HG03378 (cell line): Measurements from ENCODE around the gene SPDYE18.
"Not testable (repeated sequence)": the region's sequence is repeated elsewhere in the genome, so short reads cannot be mapped to it uniquely, and the experiment has no call there.

Experiments used
- ATAC-seq: cut with Tn5 transposase; IDR thresholded peaks from one replicate; pipeline ENCODE4 v1.9.1; 2021; ENCODE audit warnings: mild to moderate bottlenecking, moderate library complexity; ENCODE audit not compliant: unreplicated experiment

Gene SPDYE18

DNA sequence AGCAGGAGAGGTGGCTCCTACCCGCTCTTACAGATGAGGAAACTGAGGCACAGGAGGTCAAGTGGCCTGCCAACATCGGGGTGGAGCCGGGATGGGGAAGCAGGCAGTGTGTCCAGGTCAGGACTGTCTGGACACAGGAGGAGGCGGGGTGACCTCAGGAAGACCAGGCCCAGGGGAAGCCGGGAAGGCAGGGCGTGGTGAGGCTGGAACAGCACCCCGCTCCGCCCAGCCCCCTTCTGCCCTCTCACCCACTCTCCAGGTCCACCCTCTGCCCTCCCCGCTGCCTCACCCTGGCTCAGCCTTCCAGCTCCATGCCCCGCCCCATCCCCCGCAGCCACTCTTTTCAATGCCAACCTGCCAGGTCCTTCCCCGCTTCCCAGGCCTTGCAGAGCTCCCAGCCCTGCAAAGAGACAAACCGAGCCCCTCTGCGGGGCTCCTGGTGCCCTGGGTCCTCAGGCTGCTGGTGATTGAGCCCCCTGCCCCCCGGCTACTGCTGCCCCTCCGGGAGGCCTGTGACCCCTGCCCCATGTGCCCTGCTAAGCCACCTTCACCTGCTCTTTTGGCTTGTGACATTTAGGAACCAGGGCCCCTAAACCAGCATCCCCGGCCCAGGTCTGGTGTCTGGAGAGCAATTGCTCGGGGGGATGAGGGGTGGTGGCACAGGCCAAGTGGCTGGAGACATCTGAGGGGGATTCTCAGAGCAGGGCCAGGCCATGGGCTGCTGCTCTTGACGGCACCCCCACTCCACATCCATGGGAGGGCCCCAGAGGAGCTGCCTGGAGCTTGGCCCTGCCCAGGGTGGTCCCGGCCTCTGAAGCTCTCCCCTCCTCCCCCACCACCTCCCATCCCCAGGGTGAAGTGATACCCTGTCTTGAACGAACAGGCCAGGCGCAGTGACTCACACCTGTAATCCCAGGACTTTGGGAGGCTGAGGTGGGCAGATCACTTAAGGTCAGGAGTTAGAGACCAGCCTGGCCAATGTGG, 55.9 kb downstream of the SPDYE18 start:
- not testable (repeated sequence) for ATAC-seq

DNA sequence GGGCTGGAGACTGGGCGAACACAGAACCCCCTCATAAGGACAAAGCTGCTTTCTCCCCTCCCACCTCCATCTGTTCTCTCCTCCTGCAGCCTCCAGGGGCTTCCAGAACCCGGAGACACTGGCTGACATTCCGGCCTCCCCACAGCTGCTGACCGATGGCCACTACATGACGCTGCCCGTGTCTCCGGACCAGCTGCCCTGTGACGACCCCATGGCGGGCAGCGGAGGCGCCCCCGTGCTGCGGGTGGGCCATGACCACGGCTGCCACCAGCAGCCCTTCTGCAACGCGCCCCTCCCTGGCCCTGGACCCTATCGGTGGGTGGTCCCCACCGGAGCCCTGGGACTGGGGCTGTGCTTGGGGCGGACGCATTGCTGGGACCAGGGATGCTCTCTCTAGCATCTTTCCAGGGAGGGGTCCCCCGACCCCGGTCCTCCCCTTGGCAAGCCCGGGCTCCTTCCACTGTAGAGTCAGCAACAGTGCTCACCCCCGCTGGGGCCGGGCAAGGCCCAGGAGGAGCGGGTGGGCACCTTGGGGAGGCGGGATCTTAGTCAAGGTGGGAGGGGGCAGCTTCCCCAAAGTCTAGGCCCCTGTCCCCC, 56.8 kb downstream of the SPDYE18 start:
- ATAC-seq: not testable (repeated sequence)

DNA sequence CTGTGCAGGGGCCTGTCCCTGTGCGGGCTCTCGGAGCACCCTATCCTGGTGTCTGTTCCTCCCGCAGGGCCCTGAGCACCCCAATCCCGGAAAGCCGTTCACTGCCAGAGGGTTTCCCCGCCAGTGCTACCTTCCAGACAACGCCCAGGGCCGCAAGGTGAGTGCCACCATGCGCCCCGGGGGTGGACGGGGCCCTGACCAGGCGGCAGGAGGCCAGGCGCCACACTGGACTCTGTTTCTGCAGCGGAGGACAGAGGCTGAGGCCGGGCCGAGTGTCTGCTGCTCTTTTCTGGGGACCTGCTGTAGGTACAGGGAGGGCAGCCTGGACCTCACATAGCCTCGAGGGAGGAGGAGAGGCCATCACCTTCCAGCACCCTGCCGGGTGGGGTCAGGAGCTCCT, 58.2 kb downstream of the SPDYE18 start:
- not testable (repeated sequence) for ATAC-seq

DNA sequence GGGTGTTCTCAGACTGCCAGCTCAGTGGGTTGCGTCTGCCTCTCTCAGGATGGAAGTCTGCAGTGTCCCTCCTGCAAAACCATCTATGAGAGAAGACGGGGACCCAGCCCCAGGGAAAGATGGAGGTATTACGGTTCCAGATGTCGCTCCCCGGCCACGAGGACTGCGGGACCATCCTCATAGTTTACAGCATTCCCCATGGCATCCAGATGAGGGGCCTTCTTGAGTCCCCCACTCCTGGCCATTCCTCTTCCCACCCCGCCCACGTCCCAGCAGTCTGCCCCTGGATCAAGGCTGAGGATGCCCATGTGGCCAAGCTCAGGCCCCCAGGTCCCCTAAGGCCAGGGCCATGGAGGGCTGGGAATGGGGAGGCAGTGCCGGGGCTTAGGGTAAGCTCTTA, 59.1 kb downstream of the SPDYE18 start:
- ATAC-seq: not testable (repeated sequence)

DNA sequence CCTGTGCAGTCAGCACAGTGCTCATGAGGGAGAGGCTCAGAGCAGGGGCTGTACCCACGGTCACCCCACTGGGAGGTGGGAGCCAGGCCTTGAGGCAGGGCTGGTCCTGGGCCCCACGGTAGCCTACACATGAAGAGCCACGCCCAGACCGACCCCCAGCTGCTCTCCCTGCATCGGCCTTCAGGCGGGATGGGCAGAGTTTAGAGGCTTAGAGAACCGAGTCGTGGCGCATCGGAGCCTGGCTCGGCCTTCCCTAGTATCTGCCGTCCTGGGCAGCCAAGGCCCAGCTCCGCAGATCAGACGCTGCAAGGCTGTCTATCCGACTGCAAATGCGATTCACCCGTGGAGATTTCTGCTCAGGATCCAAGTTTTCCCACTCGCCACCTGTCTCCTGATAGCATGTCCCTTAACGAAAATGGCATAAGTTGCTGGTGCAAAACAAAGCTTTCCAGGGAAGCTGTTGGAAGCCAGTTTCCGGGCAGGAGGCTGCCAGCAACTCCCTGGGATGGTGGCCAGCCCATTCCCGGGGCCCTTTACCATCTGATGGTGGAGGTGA, 59.6 kb downstream of the SPDYE18 start:
- not testable (repeated sequence) for ATAC-seq

DNA sequence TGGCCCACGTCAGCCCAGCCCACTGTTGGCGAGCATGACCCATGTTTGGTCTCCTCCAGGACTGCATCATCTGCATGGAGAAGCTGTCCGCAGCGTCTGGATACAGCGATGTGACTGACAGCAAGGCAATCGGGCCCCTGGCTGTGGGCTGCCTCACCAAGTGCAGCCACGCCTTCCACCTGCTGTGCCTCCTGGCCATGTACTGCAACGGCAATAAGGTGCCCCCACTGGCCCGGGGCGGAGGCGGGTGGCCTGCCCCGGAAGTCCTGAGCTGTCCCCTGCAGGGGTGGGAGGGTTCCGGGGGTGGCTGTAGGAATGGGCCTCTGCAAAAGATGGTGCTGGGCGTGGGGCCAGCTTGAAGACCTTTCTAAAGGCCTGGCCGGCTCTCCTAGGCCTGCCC, 60.3 kb downstream of the SPDYE18 start:
- ATAC-seq: not testable (repeated sequence)
